HepG2 (cell line): ENCODE measurements around the gene TMEM38A. TPM values are rescaled to one million over a fixed set of nuclear protein-coding genes. Genes with fewer than 3 reads are reported as not detected.

Experiments used
- ATAD3A ChIP-seq: sonication (generic); formaldehyde crosslinking; IDR thresholded peaks from 2 replicates; pipeline ENCODE4 v1.4.0; 2020; ENCODE audit warnings: missing genetic modification reagents
- GABPA ChIP-seq, 2 experiments: IDR thresholded peaks; 2 replicates each; pipeline ENCODE4 v1.6.1; 2011 to 2016; ENCODE audit warnings: low read depth in 2 of 2, low read length in 1 of 2, missing biosample characterization in 1 of 2, missing genetic modification characterization in 1 of 2
- IKZF4 ChIP-seq: sonication (generic); formaldehyde crosslinking; IDR thresholded peaks from 2 replicates; pipeline ENCODE4 v1.5.1; 2020; ENCODE audit warnings: borderline replicate concordance, mild to moderate bottlenecking, low read depth, missing genetic modification reagents; ENCODE audit errors: not compliant biosample characterization
- KDM1A ChIP-seq: IDR thresholded peaks from 2 replicates; pipeline ENCODE4 v1.6.1; 2016; ENCODE audit warnings: missing compliant biosample characterization
- KDM4B ChIP-seq: sonication (generic); formaldehyde crosslinking; IDR thresholded peaks from 2 replicates; pipeline ENCODE4 v1.4.0; 2020; ENCODE audit warnings: missing genetic modification reagents
- KDM5A ChIP-seq: fragments of 200-600 bp; sonication (generic); IDR thresholded peaks from 2 replicates; pipeline ENCODE4 v1.7.0; 2018; ENCODE audit warnings: antibody characterized with exemption, mild to moderate bottlenecking, low read length, borderline replicate concordance
- MXD4 ChIP-seq: IDR thresholded peaks from 2 replicates; pipeline ENCODE4 v1.6.1; 2016; ENCODE audit warnings: mild to moderate bottlenecking, missing biosample characterization, missing genetic modification reagents
- MYC ChIP-seq: sonication (generic); formaldehyde crosslinking; IDR thresholded peaks from 2 replicates; pipeline ENCODE4 v1.9.0; 2021; ENCODE audit warnings: missing genetic modification reagents, borderline replicate concordance
- NCOA2 ChIP-seq: sonication (generic); formaldehyde crosslinking; IDR thresholded peaks from 2 replicates; pipeline ENCODE4 v1.8.0; 2022; ENCODE audit warnings: inconsistent platforms
- PCBP1 ChIP-seq: fragments of 200-400 bp; formaldehyde crosslinking; IDR thresholded peaks from 2 replicates; pipeline ENCODE4 v1.6.1; 2017; ENCODE audit warnings: mild to moderate bottlenecking, low read depth, low read length, borderline replicate concordance
- SRY ChIP-seq: sonication (generic); formaldehyde crosslinking; IDR thresholded peaks from 2 replicates; pipeline ENCODE4 v1.8.0; 2022; ENCODE audit warnings: mild to moderate bottlenecking, missing genetic modification reagents
- SUZ12 ChIP-seq: fragments of 150-350 bp; IDR thresholded peaks from 2 replicates; pipeline ENCODE4 v1.6.1; 2014; ENCODE audit warnings: low read depth, low read length
- TP53 ChIP-seq: sonication (generic); formaldehyde crosslinking; conservative IDR thresholded peaks from 2 replicates; pipeline ENCODE4 v1.4.0; 2020; ENCODE audit warnings: missing genetic modification reagents
- ZC3H13 ChIP-seq: sonication (generic); formaldehyde crosslinking; IDR thresholded peaks from 2 replicates; pipeline ENCODE4 v1.8.1; 2023; ENCODE audit warnings: mild to moderate bottlenecking, missing genetic modification reagents, moderate library complexity
- ZNF333 ChIP-seq: sonication (generic); formaldehyde crosslinking; IDR thresholded peaks from 2 replicates; pipeline ENCODE4 v1.4.0; 2020; ENCODE audit warnings: mild to moderate bottlenecking, missing genetic modification reagents, borderline replicate concordance
- ZNF343 ChIP-seq: sonication (generic); formaldehyde crosslinking; IDR thresholded peaks from 2 replicates; pipeline ENCODE4 v1.4.0; 2020; ENCODE audit warnings: mild to moderate bottlenecking, missing genetic modification reagents
- ZNF382 ChIP-seq: sonication (generic); formaldehyde crosslinking; IDR thresholded peaks from 2 replicates; pipeline ENCODE4 v1.5.0; 2020; ENCODE audit warnings: missing genetic modification reagents, mild to moderate bottlenecking, borderline replicate concordance
- ZNF543 ChIP-seq: sonication (generic); formaldehyde crosslinking; IDR thresholded peaks from 2 replicates; pipeline ENCODE4 v1.4.0; 2020; ENCODE audit warnings: mild to moderate bottlenecking, missing genetic modification reagents
- ZNF547 ChIP-seq: sonication (generic); formaldehyde crosslinking; IDR thresholded peaks from 2 replicates; pipeline ENCODE4 v1.5.1; 2020; ENCODE audit warnings: mild to moderate bottlenecking, missing genetic modification reagents
- ZNF652 ChIP-seq: IDR thresholded peaks from 2 replicates; pipeline ENCODE4 v1.6.1; 2016; ENCODE audit warnings: low read depth, borderline replicate concordance
- ZSCAN22 ChIP-seq: sonication (generic); formaldehyde crosslinking; IDR thresholded peaks from 2 replicates; pipeline ENCODE4 v1.4.0; 2020; ENCODE audit warnings: mild to moderate bottlenecking, missing genetic modification reagents
- polyA plus RNA-seq, 8 experiments: library from polyadenylated mRNA; depleted of rRNA in 3 of 8; stranded (reverse) in 7 of 8; unstranded in 1 of 8; fragments of >200 nt; fragmentation: Illumina TruSeq in 4 of 8; extraction: Trizol in 4 of 8; gene quantifications; 2 replicates each; pipeline versions ENCODE4 v1.2.1 to v1.2.3, GENCODE V29; 2011 to 2016; ENCODE audit warnings: low read depth in 4 of 8, missing spikeins in 1 of 8, mixed read lengths in 1 of 8; ENCODE audit not compliant: insufficient read depth in 1 of 8
- total RNA-seq, 5 experiments: library from RNA; depleted of rRNA; stranded (reverse); fragments of >200 nt; fragmentation: Illumina TruSeq; extraction: Trizol; gene quantifications; 2 replicates each; pipeline ENCODE4 v1.2.3, GENCODE V29; 2016; ENCODE audit warnings: low read depth in 1 of 5
- TF ChIP-seq, protein P1 (sequence below): sonication (generic); formaldehyde crosslinking; IDR thresholded peaks from 2 replicates; pipeline ENCODE4 v1.4.0; 2020; ENCODE audit warnings: missing genetic modification reagents
- TF ChIP-seq, protein P2 (sequence below): sonication (generic); formaldehyde crosslinking; IDR thresholded peaks from 2 replicates; pipeline ENCODE4 v1.8.0; 2022; ENCODE audit warnings: missing genetic modification reagents, mild to moderate bottlenecking, borderline replicate concordance
- TF ChIP-seq, protein P3 (sequence below): sonication (generic); formaldehyde crosslinking; IDR thresholded peaks from 2 replicates; pipeline ENCODE4 v1.4.0; 2020; ENCODE audit warnings: mild to moderate bottlenecking, low read depth, missing genetic modification reagents
- TF ChIP-seq, protein P4 (sequence below): sonication (generic); formaldehyde crosslinking; IDR thresholded peaks from 2 replicates; pipeline ENCODE4 v1.9.0; 2022; ENCODE audit warnings: low read depth, missing genetic modification reagents

Gene TMEM38A
- total and polyA plus RNA-seq, 2 of the 13 experiments (the other 11 are each of a cell fraction or from before 2014, with no cell fraction given) = 4.8 to 6.8 TPM

DNA sequence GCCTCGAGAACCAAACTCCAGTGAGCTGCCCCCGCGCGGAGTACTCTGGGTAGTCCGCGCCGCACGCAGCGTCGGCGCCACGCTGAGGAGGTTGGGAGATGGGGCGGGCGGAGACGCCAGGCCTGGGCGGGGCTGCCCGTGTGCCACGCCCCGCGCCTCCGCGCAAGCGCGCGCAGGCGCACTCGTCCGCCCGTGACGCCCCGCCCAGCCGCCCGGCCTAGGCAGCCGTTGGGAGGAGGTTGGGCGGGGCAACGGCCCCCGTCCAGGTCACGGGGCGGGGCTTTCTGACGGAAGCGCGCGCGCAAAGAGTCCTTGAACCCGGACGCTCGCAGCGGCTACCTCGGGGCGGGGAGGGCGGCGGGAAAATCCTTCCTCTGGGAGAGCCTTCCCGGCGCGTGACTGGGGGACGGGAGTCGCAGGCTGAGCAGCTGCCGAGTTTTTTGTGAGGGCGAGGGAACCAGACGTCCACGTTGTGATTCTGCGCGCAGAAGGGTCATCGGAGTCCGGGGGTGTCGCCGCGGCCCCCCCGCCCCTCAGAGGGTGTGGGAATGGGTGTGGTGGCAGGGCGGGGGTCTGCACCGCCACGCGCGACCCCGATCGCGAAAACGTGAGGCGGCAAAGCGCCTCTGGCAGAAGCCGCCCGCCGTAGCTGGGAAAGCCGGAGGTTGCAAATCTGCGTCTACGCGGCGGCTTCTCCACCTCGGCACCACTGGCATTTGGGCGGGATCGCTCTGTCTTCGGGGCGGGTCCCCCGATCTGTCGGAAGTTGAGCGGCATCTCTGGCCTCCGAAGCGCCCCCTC is 32.6 kb upstream of the TMEM38A start, which contains the start of gene MED26 (continued):
- TF ChIP-seq, protein P1, sequence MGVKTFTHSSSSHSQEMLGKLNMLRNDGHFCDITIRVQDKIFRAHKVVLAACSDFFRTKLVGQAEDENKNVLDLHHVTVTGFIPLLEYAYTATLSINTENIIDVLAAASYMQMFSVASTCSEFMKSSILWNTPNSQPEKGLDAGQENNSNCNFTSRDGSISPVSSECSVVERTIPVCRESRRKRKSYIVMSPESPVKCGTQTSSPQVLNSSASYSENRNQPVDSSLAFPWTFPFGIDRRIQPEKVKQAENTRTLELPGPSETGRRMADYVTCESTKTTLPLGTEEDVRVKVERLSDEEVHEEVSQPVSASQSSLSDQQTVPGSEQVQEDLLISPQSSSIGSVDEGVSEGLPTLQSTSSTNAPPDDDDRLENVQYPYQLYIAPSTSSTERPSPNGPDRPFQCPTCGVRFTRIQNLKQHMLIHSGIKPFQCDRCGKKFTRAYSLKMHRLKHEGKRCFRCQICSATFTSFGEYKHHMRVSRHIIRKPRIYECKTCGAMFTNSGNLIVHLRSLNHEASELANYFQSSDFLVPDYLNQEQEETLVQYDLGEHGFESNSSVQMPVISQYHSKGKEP (CRISPR knock-in tag) = no peak
- TF ChIP-seq ZNF333 (CRISPR knock-in tag) (no peak), PCBP1 (no peak), ZNF543 (CRISPR knock-in tag) (peak; percentile 48; the same call in 1 of the 2 replicates), GABPA (IDR thresholded peaks at IDR 0.05; ENCODE audit: low read depth, low read length) (peak; percentile 29; the same call in 1 of the 2 replicates), GABPA (CRISPR knock-in tag; IDR thresholded peaks at IDR 0.05; ENCODE audit: low read depth) (peak; percentile 81), ZNF343 (CRISPR knock-in tag) (0 out of 2 replicates have a peak, but pooled peaks have one; percentile 25), ZNF547 (CRISPR knock-in tag) (peak; percentile 81), ZNF652 (CRISPR knock-in tag) (no peak), KDM4B (no peak), SRY (CRISPR knock-in tag) (peak; percentile 88; the same call in 1 of the 2 replicates), MYC (CRISPR knock-in tag) (peak; percentile 70; the same call in 1 of the 2 replicates), KDM5A (no peak), MXD4 (CRISPR knock-in tag) (peak; percentile 93), ATAD3A (CRISPR knock-in tag) (no peak), ZSCAN22 (CRISPR knock-in tag) (0 out of 2 replicates have a peak, but pooled peaks have one; percentile 39), ZC3H13 (CRISPR knock-in tag) (no peak; the same call in 1 of the 2 replicates), KDM1A (CRISPR knock-in tag) (no peak), IKZF4 (CRISPR knock-in tag) (peak; percentile 28), TP53 (CRISPR knock-in tag) (0 out of 2 replicates have a peak, but pooled peaks have one; percentile 42), SUZ12 (peak; percentile 23; the same call in 1 of the 2 replicates), NCOA2 (0 out of 2 replicates have a peak, but pooled peaks have one; percentile 16), ZNF382 (CRISPR knock-in tag) (no peak)
- TF ChIP-seq, protein P2, sequence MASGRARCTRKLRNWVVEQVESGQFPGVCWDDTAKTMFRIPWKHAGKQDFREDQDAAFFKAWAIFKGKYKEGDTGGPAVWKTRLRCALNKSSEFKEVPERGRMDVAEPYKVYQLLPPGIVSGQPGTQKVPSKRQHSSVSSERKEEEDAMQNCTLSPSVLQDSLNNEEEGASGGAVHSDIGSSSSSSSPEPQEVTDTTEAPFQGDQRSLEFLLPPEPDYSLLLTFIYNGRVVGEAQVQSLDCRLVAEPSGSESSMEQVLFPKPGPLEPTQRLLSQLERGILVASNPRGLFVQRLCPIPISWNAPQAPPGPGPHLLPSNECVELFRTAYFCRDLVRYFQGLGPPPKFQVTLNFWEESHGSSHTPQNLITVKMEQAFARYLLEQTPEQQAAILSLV (CRISPR knock-in tag) = peak; percentile 90
- TF ChIP-seq, protein P3, sequence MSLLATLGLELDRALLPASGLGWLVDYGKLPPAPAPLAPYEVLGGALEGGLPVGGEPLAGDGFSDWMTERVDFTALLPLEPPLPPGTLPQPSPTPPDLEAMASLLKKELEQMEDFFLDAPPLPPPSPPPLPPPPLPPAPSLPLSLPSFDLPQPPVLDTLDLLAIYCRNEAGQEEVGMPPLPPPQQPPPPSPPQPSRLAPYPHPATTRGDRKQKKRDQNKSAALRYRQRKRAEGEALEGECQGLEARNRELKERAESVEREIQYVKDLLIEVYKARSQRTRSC = 0 out of 2 replicates have a peak, but pooled peaks have one; percentile 72
- TF ChIP-seq, protein P4, sequence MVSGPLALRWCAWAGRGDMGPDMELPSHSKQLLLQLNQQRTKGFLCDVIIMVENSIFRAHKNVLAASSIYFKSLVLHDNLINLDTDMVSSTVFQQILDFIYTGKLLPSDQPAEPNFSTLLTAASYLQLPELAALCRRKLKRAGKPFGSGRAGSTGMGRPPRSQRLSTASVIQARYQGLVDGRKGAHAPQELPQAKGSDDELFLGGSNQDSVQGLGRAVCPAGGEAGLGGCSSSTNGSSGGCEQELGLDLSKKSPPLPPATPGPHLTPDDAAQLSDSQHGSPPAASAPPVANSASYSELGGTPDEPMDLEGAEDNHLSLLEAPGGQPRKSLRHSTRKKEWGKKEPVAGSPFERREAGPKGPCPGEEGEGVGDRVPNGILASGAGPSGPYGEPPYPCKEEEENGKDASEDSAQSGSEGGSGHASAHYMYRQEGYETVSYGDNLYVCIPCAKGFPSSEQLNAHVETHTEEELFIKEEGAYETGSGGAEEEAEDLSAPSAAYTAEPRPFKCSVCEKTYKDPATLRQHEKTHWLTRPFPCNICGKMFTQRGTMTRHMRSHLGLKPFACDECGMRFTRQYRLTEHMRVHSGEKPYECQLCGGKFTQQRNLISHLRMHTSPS = no peak
